ENCODE measurements around the gene NR1D1.
"Not testable (repeated sequence)": the region's sequence is repeated elsewhere in the genome, so short reads cannot be mapped to it uniquely, and the experiment has no call there.

NR1D1 gene

GRCh38 chr17:40100419-40100668 is at the start of gene NR1D1:
Gene NR1D1, minus strand, starts transcription at chr17:40100589. Its CDS starts 495 bp downstream, at chr17:40100094.
- no peak for DNase-seq (ENCODE audit: low spot score)

DNA sequence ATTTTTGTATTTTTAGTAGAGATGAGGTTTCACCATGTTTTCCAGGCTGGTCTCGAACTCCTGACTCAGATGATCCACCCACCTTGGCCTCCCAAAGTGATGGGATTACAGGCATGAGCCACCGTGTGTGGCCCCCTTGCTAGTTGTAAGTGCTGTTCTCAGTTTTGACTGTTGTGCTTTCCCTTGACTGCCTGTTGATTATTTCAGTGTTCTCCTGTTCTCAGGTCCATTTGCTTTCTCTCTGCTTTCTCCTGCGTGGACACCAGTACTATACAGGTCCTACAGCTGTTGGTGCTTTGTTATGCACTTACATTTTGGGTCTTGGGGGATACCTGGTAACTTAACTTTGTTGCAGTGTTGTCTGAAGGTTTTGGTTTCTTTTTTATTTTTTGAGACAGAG is 48.1 kb upstream of the NR1D1 start:
- no peak for DNase-seq (ENCODE audit: low spot score)

- DNase-seq (ENCODE audit: low spot score) = no peak
Observed at GRCh38 chr17:40145476-40145875, 45.1 kb upstream of the NR1D1 start.

DNA sequence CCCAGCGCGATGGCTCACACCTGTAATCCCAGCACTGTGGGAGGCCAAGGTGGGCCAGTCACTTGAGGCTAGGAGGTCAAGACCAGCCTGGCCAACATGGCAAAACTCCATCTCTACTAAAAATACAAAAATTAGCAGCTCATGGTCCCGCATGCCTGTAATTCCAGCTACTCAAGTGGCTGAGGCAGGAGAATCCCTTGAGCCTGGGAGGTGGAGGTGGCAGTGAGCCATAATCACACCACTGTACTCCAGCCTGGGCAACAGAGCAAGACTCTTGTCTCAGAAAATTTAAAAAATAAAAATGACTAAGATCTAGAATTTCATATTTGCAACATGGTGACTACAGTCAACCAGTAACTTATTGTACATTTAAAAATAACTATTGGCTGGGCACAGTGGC is 42.8 kb upstream of the NR1D1 start:
- not testable (repeated sequence) for DNase-seq (ENCODE audit: low spot score)

DNA sequence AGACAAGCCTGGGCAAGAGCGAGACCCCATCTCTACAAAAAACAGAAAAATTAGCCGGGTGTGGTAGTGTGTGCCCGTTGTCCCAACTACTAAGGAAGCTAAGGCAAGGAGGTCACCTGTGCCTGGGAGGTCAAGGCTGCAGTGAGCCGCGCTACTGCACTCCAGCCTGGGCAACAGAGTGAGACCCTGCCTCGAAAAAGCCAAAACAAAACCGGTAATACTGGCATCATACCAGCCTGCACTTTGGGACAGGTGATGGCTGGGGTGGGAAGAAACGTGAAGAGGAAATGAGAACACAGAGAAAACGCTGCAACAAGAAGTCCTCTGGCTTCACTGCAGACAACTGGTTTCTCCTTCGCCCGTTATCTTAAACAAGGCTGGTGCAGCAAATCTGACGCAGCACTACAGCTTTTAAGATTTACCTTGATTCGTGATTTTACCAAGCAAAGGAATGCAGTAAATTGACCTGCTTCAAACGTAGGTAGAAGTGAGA is 39.2 kb upstream of the NR1D1 start:
- no peak for DNase-seq (ENCODE audit: low spot score)

DNA sequence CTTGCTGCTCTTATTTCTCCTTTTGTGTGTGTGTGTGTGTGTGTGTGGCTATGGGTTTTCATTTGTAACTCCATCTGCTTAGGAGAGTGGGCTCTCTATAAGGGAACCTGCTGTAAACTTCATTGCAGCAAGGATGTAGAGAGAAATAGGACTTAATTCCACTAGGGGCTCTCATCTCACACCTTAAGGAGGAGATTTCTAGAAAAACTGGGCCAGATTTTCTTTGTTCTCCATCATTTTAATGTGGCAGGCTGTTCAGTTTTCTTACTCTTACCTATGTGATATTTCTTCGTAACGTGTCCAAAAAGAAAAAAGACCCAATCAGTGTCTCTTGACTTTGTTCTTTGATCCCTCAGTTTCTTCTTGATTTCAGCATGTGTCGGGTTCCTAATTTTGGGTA is 35.4 kb upstream of the NR1D1 start:
- no peak for DNase-seq (ENCODE audit: low spot score)

- DNase-seq (ENCODE audit: low spot score) = no peak
Observed at GRCh38 chr17:40134184-40134583, 33.8 kb upstream of the NR1D1 start.

DNA sequence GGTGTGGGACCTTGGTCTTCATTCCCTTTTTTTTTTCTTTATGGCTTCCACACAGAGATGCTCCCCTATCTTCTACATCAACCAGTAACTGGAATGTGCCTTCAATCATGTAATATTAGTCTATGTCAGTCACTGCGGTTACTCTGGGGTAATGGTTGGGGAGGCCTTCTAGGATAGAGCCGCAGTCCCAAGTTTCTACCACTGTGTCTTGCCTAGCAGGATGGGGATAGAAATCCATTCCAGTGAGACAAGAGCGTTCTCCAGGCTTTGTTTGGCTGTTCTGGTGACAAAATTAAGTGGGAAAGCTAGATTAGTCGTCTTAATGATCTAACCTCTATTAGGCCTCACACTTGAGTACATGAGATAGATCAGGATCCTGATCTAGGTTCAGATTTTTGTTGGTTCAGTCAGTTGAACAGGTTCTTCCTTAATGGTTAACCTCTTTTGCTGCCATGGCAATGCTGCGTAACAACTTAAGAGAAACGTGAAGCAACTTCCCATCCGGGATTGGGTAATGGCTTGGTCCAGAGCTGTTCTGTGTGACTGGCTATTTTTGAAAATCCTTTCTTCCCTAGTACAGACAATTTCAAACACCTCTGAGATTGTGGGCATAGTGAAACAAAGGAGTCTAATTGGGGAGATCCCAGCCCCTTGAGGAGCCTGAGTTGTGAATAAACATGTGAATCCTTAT is 30.1 kb upstream of the NR1D1 start:
- no peak for DNase-seq (ENCODE audit: low spot score)

GRCh38 chr17:40129498-40129897 is 29.1 kb upstream of the NR1D1 start:
- DNase-seq (ENCODE audit: low spot score) = no peak

DNA sequence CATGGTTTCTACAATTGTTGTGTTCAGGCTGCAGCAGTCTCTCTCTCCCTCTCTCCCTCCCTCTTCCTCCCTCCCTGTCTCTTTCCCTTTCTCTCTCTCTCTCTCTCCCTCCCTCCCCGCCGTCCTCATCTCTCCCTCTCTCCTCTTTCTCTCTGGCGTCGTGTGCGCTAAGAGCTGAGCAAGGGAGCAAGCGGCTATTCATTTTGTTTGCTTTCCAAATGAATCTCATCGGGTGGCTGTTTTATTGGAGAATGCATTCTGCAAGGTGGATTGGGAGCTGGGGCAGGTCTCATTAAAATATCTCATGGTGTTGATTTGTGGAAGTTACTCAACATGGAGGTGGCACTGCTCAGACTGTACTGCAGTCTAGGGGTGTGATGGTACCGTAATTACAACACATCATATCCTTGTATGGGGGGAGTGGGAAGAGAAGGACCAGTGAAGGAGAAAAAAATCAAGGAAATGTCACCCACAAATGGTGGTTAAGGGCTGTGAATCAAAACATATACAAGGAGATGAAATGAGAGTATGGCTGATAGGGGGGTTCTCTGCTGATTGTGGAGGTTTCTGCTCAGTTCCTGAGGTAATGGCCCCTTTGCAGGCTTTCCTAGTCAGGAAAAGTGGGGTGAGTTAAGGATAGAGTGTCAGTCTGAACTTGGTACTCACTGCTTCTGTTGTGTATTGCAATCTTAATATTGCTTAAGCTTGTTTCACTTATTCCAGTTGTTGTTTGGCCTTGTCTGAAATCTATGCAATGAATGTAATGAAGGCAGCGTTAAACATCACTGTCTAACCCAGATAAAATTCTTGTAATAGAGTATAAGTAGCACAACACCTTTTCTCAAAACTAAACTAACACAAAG is 24.1 kb upstream of the NR1D1 start:
- DNase-seq (ENCODE audit: low spot score) = no peak

DNA sequence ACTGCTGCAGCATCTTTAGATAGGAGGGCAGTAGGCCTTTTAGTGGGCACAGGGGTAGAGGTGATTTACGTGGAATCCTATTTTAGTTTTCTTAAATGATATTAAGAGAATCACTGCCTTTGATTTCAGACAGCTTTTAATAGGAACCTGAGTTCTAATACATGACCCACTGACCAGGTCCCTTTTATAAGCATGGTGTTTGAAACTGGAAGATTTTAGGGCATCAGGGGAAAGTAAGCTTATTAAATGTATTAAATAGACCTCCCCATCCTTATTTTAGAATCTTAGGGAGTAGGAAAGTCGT is 23.4 kb upstream of the NR1D1 start:
- DNase-seq (ENCODE audit: low spot score) = no peak

- peak; percentile 45 for DNase-seq (ENCODE audit: low spot score)
Observed at GRCh38 chr17:40122999-40123810, 22.8 kb upstream of the NR1D1 start.

DNA sequence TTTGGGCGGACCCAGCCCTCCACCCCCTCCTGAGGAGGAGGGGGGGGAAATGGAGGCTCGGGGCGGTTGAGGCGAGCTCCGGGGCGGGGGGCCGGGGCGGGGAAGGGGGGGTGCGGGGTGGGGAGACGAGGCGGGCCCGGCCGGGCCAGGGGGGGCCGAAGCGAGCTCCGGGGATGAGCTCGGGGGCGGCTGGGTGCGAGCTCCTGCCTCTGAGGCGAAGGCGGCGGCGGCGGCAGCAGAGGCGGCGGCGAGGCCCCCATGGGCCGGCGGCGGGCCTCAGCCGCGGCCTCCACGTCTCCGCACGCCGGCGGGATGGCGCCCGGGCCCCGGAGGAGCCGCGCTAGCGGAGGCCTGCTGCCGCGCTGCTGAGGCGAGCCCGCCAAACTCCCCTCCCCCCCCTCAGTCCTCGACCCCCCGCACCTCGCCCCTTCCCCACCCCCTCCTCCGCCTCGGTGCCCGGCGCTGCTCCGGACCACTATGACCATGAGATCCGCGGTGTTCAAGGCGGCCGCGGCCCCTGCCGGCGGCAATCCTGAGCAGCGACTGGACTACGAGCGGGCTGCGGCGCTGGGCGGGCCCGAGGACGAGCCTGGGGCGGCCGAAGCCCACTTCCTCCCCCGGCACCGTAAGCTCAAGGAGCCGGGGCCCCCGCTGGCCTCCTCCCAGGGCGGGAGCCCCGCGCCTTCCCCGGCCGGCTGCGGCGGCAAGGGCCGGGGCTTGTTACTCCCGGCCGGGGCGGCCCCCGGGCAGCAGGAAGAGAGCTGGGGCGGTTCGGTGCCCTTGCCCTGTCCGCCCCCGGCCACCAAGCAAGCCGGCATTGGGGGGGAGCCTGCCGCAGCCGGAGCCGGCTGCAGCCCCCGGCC is 22.0 kb upstream of the NR1D1 start:
- DNase-seq (ENCODE audit: low spot score) = no peak

DNA sequence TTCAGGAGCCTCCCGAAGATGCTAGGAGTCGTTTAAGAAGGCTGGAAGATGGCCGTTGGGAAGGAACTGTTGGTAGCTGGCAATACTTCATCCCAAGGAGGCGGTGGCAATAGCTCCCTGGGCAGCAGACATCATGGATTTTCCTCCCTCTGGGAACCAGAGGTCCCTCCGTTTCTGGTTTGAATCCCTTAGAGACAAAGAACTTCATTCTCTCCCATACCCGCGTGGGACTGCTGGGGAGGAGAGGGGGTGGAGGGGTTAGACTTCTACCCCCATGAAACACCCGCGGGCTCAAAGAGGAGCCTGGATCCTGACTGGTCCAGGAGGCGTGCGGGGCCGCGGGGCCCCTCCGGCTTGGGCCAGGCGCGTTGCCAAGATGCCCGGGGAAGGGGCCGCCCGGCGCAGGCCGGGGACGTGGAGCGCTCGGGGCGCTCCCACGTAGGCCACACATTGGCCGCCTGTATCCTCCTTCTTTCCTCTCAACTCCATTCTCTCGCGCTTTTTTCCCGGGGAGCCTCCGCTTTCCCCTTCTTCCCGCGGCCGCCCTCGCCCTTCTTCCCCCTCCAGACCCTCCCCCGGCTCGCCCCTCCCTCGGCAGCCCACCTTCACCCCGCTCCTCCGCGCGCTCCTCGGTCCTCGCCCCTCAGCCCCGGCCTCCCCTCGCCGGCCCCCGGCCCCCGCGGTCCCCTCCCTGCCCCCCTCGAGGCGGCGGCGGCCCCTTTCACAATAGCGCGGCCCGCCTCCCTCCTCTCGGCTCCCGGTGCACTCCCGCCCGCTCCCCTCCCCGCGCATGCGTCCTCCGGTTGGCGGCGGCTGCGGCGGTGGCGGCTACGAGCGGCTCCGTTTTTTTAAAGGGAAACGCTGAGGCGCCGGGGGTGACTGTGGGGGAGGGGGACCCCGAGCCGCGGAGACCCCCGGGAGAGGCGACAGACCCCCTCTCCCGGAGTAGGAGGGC is 21.1 kb upstream of the NR1D1 start, which contains the start of gene MSL1:
Gene MSL1, plus strand, starts transcription at position 791 of the 955 bp plus-strand sequence. CDS start 642 bp downstream, outside the sequence.
- DNase-seq (ENCODE audit: low spot score) = peak; percentile 84

DNA sequence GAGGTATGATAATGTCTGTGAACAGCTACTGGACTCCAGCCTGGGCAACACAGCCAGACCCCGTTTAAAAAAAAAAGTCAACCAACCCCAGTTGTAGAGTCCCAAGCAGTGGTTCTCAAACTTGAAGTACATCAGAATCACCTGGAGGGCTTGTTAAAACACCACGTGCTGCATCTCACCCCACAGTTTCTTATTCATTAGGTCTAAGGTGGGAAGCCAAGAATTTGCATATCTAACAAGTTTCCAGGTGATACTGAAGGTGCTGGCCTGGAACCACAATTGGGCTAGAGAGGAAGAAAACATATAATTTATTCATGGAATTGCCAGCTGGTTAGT is 14.7 kb upstream of the NR1D1 start:
- no peak for DNase-seq (ENCODE audit: low spot score)

DNA sequence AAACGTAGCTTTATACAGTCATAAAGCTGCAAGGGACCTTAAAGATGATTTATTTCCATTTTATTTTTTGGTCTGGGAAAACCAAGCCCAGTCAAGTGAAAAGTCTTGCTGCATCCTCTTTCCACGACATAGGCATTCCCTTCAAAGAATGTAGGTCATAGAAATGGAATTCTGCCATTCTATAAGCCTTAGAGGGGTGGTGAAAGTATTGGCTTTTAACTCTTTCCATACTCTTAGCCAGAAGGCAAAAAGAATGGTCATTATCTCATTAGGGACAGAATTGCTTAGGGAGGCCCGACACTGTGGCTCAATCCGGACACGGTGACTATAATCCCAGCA is 13.5 kb upstream of the NR1D1 start:
- DNase-seq (ENCODE audit: low spot score) = no peak

GRCh38 chr17:40113110-40113906 is 12.9 kb upstream of the NR1D1 start:
- DNase-seq (ENCODE audit: low spot score) = peak; percentile 96

DNA sequence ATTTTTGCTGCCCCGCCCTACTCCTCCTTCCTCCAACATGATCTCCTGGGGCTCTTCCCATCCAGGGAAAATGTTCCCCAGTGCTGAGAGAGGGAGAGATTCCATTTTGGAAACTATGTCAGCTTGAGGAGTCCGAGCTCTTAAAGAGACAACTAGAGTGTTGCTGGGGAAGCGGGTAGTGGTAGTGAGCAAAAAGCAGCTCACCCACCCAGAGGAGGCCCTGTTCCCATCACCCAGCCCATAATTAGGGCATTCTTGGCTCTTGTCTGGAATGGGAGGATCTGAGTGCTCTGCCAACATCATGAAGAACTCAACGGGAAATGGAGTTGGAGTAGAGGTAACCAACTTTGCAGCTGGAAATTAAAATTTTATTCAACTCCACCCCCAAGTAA is 12.3 kb upstream of the NR1D1 start:
- DNase-seq (ENCODE audit: low spot score) = no peak

DNA sequence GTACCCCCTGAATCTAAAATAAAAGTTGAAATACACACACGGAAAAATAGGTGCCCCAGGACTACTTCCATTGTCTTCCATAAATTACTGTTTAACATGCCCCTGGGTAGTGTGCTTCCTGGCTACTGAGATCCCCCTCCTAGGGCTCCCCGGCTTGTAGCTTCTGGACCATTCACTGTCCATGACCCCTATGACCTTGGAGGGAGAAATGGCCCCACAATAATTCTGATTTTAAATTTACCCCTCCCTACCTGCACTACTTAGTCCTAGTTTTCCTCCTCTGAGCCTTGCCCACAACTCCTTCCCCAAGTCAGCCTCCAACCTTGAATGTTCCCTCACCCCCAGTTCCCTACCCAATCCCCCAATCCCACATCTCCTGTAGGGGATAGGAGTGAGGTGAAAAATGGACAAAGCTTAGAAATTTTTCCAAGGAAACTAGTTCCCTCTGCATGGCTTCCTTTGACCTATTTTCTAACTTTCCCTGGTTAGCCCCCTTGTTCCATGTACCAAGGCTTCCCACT is 11.9 kb upstream of the NR1D1 start:
- no peak for DNase-seq (ENCODE audit: low spot score)
